CD4-positive, alpha-beta T cell treated with Interleukin-4 for 4 hours (primary cell): Measurements from ENCODE around the gene EML4.
"Not testable (repeated sequence)": the region's sequence is repeated elsewhere in the genome, so short reads cannot be mapped to it uniquely, and the experiment has no call there.

ENCODE experiments used
- DNase-seq: peaks from one replicate; pipeline ENCODE4 v3.0.0-alpha.2; 2020

EML4 gene

GRCh38 chr2:42172020-42172419 is 2.9 kb downstream of the EML4 start:
- DNase-seq, result no peak

DNA sequence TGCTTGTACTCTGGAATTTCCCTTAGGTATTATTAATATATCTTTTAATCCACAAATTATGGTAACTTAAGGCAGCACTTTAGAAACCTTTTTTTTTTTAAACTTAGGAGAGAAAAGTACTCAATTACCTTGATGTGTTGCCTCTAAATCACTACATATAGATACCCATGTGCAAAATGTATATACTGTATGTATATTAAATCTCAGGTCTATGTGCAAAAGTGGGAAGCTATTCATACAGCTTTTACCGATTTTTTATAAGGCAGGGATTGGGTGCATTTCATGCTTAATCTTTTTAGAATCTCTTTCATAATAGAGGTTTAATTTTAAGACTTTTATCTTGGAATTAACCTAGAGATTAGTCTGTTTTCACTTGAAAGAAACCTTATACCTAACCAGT is 3.4 kb downstream of the EML4 start:
- DNase-seq, result no peak

DNA sequence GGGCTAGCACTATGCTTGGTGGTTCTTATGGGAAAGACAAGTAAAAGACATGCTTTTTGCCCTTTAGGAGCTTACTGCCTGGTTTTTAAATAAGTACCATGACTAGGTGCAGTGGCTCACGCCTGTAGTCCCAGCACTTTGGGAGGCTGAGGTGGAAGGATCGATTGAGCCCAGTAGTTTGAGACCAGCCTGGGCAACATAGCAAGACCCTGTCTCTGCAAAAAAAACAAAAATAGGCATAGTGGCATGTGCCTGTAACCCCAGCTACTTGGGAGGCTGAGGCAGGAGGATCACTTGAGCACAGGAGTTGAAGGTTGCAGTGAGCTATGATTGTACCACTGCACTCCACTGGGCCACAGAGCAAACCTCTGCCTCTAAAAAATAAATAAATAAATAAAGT is 4.3 kb downstream of the EML4 start:
- not testable (repeated sequence) for DNase-seq

GRCh38 chr2:42176992-42177738 is 8.0 kb downstream of the EML4 start:
- DNase-seq, result no peak

GRCh38 chr2:42178335-42178734 is 9.2 kb downstream of the EML4 start:
- DNase-seq, result no peak

- DNase-seq, result no peak
These were observed 11.1 kb downstream of the EML4 start for GRCh38 chr2:42180300-42180699.

DNA sequence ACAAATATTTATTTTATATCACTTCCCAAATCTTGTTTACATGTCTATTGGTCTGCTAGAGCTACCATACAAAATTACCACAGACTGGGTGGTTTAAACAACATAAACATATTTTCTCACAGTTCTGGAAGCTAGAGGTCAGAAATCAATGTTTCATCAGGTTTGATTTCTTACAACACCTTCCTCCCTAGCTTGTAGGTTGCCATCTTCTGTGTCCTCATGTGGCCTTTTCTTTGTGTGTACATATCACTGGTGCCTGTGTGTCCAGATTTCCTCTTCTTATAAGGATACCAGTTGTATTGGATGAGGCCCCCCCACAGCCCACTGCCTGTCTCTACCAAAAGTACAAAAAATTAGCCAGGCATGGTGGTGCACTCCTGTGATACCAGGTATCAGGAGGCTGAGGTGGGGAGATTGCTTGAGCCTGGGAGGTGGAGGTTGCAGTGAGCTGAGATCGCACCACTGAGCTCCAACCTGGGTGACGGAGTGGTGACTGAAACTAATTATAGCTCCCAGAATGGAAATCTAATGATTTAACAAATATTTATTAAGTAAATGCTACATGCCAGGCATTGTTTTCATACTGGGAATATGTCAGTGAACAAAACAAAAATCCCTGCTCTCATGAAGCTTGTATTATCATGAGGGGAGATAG is 13.6 kb downstream of the EML4 start:
- DNase-seq, result no peak

DNA sequence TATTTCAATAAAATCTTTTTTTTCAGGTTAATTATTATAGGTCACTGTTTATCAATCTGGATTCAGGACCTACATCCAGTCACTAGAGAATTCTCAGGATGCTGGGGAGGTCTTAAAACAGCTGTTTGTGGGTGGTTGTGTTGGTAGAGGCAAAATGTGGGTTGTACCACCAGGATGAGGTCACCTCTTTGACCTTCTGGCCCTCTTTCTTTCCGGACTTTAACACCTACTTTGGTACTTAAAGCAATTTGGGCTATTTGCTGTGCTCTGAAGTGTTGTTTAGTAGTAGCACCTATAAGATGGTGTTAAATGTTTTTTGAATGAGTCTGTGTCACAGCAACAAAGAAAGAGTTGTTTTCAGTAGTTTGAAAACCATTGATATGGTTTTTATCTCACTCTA is 14.6 kb downstream of the EML4 start:
- DNase-seq, result peak; percentile 37

GRCh38 chr2:42184346-42184745 is 15.2 kb downstream of the EML4 start:
- no peak for DNase-seq

- DNase-seq, result no peak
These were observed 16.2 kb downstream of the EML4 start for GRCh38 chr2:42185220-42185921.

DNA sequence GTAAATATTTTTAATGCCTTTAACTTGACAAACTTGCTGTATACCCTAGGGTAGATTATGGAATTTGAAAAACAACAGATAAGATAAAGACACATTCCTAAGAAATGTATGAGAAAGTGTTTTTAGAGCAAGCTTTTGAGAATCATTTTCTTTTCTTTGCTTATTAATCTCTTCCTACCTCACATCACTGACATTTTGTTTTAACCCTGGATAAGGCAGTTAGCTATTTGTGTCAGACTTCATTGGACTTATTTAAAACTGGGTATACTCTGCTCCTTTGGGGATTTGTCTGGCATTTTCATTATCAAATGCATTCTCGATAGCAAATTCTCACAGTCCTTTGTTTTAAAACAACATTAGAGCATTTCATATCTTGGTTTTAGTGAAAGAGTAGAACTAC is 17.2 kb downstream of the EML4 start:
- DNase-seq, result no peak

DNA sequence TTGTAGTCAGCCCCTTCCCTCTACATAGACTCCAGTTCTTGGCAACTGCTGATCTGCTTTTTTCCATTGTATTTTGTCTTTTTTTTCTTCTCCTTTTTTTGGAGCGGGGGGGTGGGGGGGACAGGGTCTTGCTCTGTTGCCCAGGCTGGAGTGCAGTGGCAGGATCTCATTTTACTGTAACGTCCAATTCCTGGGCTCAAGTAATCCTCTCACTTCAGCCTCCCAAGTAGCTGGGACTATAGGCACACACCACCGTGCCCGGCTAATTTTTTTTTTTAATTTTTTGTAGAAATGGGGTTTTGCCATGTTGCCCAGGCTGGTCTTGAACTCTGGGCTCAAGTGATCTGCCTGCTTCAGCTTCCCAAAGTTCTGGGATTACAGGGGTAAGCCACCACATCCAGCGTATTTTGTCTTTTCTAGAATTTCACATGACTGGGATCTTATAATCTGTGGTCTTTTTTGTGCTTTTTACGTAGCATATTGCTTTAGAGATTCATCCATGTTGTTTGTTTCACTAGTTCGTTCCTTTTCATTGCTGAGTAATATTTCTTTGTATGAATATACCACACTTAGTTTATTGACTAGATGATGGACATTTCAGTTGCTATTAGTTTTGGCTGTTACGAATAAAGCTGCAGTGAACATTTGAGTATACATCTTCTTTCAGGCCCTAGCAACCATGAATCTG is 17.9 kb downstream of the EML4 start:
- DNase-seq, result no peak

- DNase-seq, result no peak
These were observed 18.7 kb downstream of the EML4 start for GRCh38 chr2:42187886-42188285.

- no peak for DNase-seq
These were observed 20.0 kb downstream of the EML4 start for GRCh38 chr2:42189235-42189566.

DNA sequence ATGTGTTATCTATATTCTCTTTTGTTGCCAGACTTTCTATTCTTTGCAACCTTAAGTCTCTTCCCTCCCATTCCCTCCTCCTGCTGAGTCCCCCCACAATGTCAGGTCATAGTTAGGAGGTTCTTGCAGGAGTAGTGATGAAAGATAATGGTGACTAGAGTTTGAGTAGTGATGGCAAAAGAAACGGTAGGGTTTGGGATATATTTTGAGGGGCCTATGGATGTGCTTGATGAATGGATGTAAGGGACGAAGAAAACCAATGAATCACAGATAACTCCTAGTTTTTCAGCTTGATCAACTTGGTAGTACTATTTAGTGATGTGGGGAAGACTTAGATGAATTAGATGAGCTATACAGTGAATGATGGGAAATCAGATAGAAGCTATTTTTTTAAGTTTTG is 21.0 kb downstream of the EML4 start:
- DNase-seq, result no peak

- DNase-seq, result no peak
These were observed 22.3 kb downstream of the EML4 start for GRCh38 chr2:42191285-42192009.

DNA sequence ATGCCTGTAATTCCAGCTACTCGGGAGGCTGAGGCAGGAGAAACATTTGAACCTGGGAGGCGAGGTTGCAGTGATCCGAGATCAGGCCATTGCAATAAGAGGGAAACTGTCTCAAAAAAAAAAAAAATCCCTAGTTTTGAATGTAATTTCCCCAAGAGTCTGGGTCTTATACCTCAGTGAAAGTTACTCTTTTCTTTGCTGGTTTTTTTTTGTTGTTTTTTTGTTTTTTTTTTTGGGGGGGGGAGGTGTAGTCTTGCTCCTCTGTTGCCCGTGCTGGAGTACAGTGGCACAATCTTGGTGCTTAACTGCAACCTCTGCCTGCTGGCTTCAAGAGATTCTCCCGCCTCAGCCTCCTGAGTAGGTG is 22.8 kb downstream of the EML4 start:
- DNase-seq, result no peak

DNA sequence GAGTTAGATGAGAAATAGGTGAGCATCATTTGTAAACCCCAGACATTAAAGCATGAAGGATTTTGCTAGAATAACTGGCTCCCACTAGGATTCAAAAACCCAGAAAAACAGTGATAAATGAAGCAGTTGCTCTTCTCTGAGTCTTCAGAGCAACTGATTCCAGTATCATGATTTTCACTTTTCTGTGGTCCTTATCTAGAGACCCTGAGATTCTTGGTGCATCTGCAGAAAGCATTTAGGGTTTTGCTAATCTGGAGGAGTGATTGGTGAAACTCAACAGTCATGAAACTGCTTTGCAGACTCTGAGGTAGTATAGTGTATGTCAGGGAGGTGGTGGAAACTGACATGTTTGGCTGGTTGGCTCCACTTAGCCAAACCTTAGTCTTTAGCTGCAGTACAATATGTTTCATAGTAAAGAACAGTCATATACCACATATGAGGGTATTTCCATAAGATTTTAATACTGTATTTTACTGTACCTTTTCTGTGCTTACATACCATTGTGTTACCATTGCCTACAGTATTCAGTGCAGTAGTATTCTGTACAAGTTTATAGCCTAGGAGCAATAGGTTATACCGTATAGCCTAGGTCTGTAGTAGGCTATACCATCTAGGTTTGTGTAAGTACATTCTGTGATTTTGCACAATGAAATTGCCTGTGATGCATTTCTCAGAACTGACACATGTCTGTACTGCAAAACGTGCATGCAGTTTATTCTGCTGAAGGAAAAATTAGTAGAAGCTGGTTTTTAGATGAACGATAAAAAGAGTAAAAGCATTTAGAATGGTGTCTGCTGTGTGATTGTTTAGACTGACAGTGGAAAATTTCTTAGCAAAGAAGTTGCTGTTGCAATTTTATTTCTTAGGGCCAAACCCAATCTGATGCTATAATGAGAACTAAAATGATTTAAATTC is 23.8 kb downstream of the EML4 start:
- no peak for DNase-seq

DNA sequence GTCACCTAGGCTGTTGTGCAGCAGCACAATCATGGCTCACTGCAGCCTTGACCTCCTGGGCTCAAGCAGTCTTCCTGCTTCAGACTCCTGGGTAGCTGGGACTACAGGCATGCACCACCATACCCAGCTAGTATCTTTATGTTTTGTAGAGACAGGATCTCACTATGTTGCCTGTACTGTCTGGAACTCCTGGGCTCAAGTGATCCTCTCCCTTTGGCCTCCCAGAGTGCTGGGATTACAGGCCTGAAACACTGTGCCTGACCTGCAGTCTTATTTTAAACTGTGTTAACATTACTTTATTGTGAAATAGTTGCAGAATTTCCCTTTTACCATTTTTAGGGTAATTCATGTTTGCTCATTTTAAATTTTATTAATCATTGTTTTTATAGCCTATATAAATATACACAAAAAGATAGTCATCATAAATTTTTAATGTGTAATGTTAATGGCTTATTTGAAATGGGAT is 24.6 kb downstream of the EML4 start:
- no peak for DNase-seq

DNA sequence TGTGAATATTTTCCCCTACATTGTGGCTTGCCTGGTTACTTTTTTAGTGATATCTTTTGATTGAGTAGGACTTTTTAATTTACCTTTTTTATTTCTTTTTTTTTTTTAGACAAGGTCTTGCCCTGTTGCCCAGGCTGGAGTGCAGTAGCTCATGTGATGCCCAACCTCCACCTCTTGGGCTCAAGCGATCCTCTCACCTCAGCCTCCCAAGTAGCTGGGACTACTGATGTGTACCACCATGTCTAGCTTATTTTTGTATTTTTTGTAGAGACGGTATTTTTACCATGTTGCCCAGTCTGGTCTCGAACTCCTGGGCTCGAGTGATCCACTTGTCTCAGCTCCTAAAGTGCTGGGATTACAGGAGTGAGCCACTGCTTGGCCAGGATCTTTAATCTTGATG is 25.3 kb downstream of the EML4 start:
- DNase-seq, result no peak

DNA sequence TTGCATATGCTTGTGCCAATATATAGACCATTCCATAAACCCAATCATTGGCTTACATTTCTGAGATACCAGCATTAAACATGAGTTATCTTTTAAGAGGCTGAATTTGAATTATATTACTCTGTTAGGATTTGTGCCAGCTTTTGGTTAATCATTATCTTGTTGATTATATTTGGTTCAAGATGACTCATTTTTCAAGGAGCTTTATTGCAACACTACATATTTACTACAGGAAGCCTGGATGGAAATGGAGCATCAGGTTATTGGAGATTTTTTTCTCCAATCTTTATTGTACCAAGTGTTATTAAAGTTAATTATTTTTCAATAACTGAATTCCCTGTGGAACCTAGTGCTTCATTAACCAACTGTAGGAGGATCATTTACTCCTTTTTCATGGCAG is 26.4 kb downstream of the EML4 start:
- DNase-seq, result no peak

GRCh38 chr2:42196070-42196402 is 26.9 kb downstream of the EML4 start:
- no peak for DNase-seq
